Measurements from ENCODE around the gene TTC23. TPM values are rescaled to one million over a fixed set of nuclear protein-coding genes. Genes with fewer than 3 reads are reported as not detected.
A peak's percentile ranks its signal among the peaks of the same experiment; 100 is the strongest.

The TTC23 gene
- total RNA-seq, 1 donor from 2014 or later, result 11.4 TPM

DNA sequence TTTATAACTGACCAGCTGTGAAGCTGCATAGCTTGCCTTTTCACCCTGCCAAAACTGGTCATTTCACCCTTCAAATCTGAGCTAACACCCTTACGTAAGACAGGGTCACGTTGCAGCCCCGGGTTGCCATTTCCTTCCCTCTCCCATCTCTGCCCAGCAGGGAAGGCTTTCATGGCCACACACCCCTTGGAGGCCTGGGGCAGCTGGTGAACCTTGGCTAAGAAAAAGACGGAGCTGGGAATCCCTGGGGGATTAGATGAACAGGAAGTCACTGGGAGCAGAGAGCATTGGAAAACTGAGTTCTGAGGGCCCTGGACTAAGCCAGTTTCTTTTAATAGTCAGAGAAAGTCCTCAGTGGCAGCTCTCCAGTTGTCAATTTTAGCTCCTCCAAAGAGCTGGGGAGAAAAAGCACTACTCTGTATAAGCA, 67.8 kb downstream of the TTC23 start:
- no peak for DNase-seq
- Histone ChIP-seq H3K27ac (replicated peaks) (peak overlapping the region; percentile 88), H3K4me3 (peak overlapping the region; percentile 15), H3K36me3 (no peaks in the 10 kb centered on the region), H3K4me1 (peaks cover 46% of the 10 kb centered on the region), H3K27me3 (ENCODE audit: low read depth) (no peaks in the 10 kb centered on the region), H3K9me3 (replicated peaks) (no peaks in the 10 kb centered on the region)
- intact Hi-C loops (cut with micrococcal nuclease), result no loop called here
- TF ChIP-seq, protein P1, sequence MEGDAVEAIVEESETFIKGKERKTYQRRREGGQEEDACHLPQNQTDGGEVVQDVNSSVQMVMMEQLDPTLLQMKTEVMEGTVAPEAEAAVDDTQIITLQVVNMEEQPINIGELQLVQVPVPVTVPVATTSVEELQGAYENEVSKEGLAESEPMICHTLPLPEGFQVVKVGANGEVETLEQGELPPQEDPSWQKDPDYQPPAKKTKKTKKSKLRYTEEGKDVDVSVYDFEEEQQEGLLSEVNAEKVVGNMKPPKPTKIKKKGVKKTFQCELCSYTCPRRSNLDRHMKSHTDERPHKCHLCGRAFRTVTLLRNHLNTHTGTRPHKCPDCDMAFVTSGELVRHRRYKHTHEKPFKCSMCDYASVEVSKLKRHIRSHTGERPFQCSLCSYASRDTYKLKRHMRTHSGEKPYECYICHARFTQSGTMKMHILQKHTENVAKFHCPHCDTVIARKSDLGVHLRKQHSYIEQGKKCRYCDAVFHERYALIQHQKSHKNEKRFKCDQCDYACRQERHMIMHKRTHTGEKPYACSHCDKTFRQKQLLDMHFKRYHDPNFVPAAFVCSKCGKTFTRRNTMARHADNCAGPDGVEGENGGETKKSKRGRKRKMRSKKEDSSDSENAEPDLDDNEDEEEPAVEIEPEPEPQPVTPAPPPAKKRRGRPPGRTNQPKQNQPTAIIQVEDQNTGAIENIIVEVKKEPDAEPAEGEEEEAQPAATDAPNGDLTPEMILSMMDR (IDR thresholded peaks at IDR 0.05; ENCODE audit: borderline replicate concordance), result no peak

GRCh38 chr15:99180964-99181306, 68.4 kb downstream of the TTC23 start:
- intact Hi-C loops (cut with micrococcal nuclease), result no loop called here
- Histone ChIP-seq H3K36me3 (no peaks in the 10 kb centered on the region), H3K27me3 (ENCODE audit: low read depth) (no peaks in the 10 kb centered on the region), H3K4me3 (no peak overlapping the region), H3K27ac (replicated peaks) (peak overlapping the region; percentile 88), H3K9me3 (replicated peaks) (no peaks in the 10 kb centered on the region), H3K4me1 (peaks cover 52% of the 10 kb centered on the region)
- TF ChIP-seq, protein P1 (IDR thresholded peaks at IDR 0.05; ENCODE audit: borderline replicate concordance), result no peak
- DNase-seq, result no peak

DNA sequence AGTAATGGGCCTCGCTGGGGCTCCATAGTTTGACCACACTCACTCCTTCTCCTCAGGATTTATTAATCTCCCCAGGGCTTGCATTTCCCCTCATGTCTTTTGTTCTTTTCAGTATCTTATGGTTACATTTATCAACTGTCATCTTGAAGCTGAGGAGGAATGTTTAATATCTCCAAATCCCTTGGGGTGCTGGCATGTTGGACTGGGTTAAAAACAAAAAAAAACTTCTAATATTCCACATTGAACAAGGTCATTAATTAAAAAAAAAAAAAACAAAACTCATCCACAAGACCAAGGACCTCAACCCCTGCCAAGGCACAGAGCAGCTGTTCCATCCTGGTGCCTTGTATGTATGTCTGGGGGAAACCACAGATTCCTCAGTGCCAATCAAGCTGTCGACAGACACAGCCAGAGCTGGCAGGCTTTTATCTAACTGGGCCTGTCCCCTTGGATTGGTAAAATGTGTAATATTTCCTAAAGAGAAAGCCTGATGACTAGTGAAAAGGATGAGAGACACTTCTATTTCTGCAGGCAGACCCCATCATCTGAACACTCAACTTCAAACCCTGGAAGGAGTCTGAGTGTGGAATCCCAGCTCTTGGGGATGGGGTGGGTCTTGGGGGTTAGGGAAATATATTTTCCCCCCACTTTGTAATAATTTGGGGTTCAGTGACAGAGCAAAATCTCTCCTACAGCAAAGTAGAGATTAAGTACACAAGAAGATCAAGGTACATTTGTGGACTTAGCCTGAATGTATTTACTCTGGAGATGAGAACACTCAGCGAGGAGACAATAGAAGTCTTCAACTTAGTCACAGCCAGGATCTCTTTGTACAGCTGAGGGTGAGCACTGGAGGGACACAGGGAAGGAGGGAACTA, 69.1 kb downstream of the TTC23 start:
- H3K4me3 ChIP-seq, result no peak overlapping the region
- H3K36me3 ChIP-seq, result no peaks in the 10 kb centered on the region
- peak overlapping the region; percentile 88 for H3K27ac ChIP-seq (replicated peaks)
- intact Hi-C loops (cut with micrococcal nuclease), result no loop called here
- H3K27me3 ChIP-seq (ENCODE audit: low read depth), result no peaks in the 10 kb centered on the region
- TF ChIP-seq, protein P1 (IDR thresholded peaks at IDR 0.05; ENCODE audit: borderline replicate concordance), result no peak
- peaks cover 58% of the 10 kb centered on the region for H3K4me1 ChIP-seq
- H3K9me3 ChIP-seq (replicated peaks), result no peaks in the 10 kb centered on the region
- DNase-seq, result no peak

- H3K4me1 ChIP-seq, result peaks cover 80% of the 10 kb centered on the region
- DNase-seq, result no peak
- no peak overlapping the region for H3K27ac ChIP-seq (replicated peaks)
- no peak overlapping the region for H3K4me3 ChIP-seq
- TF ChIP-seq, protein P1 (IDR thresholded peaks at IDR 0.05; ENCODE audit: borderline replicate concordance), result no peak
- H3K36me3 ChIP-seq, result peaks cover 3% of the 10 kb centered on the region
- intact Hi-C loops (cut with micrococcal nuclease), result no loop called here
- H3K9me3 ChIP-seq (replicated peaks), result no peaks in the 10 kb centered on the region
- H3K27me3 ChIP-seq (ENCODE audit: low read depth), result no peaks in the 10 kb centered on the region
Measured at GRCh38 chr15:99177679-99178078, 71.7 kb downstream of the TTC23 start.

DNA sequence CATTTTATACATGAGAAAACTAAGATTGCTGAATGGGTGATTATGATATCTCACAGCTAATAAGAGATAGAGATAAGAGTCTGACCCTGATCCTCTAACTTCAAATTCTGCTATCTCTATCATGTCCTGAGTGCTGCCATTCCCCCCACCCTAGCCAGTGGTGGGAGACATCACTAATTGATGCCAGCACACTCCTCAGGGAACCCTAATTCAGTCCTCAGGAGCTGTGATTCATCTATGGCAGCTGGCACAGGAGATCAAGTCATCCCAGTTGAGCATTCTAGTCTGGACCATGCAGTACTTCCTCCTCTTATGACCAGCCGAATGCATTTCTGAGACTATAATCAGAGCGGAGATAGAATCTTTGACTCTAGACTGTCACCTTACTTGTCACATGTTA, 72.6 kb downstream of the TTC23 start:
- Histone ChIP-seq H3K4me3 (no peak overlapping the region), H3K9me3 (replicated peaks) (no peaks in the 10 kb centered on the region), H3K27ac (replicated peaks) (peak overlapping the region; percentile 91), H3K27me3 (ENCODE audit: low read depth) (no peaks in the 10 kb centered on the region), H3K36me3 (peaks cover 12% of the 10 kb centered on the region), H3K4me1 (peaks cover 72% of the 10 kb centered on the region)
- no peak for DNase-seq
- TF ChIP-seq, protein P1 (IDR thresholded peaks at IDR 0.05; ENCODE audit: borderline replicate concordance), result no peak
- intact Hi-C loops (cut with micrococcal nuclease), result no loop called here

Data from left ventricle myocardium inferior (tissue), 1 donor.